Activated T-cell treated with anti-CD3 and anti-CD28 coated beads, Interleukin-2, amount 50 U/mL, for 4 hours (primary cell): ENCODE data around the gene EPB41L2. TPM values are rescaled to one million over a fixed set of nuclear protein-coding genes. Genes with fewer than 3 reads are reported as not detected.
A peak's percentile ranks its signal among the peaks of the same experiment; 100 is the strongest.

Experiments
- ATAC-seq, 2 donors: fragments of 200-7000 bp; cut with Tn5 transposase; one replicate each; pipeline ENCODE4 v1.10.0; 2021
- DNase-seq: peaks from one replicate; pipeline ENCODE4 v3.0.0-alpha.2; 2020
- H3K27me3 Mint-ChIP-seq: one replicate; pipeline ENCODE4 v1.8.0; 2021; ENCODE audit warnings: low read depth, mixed read lengths
- H3K36me3 Mint-ChIP-seq: one replicate; pipeline ENCODE4 v1.8.0; 2022; ENCODE audit warnings: mixed read lengths; ENCODE audit not compliant: insufficient read depth
- H3K4me1 Mint-ChIP-seq: one replicate; pipeline ENCODE4 v1.8.0; 2021; ENCODE audit warnings: low read depth, mixed read lengths
- H3K4me3 Mint-ChIP-seq: one replicate; pipeline ENCODE4 v1.8.0; 2021; ENCODE audit warnings: mild to moderate bottlenecking, moderate library complexity, mixed read lengths
- H3K9me3 Mint-ChIP-seq: one replicate; pipeline ENCODE4 v1.8.0; 2021; ENCODE audit warnings: mixed read lengths
- total RNA-seq, 3 donors: library from RNA; stranded (reverse); gene quantifications; one replicate each; pipeline ENCODE4 v1.2.1, GENCODE V29; 2021

EPB41L2 gene
- total RNA-seq, 3 donors from 2014 or later, result 11.7 to 18.0 (median 15.3) TPM

DNA sequence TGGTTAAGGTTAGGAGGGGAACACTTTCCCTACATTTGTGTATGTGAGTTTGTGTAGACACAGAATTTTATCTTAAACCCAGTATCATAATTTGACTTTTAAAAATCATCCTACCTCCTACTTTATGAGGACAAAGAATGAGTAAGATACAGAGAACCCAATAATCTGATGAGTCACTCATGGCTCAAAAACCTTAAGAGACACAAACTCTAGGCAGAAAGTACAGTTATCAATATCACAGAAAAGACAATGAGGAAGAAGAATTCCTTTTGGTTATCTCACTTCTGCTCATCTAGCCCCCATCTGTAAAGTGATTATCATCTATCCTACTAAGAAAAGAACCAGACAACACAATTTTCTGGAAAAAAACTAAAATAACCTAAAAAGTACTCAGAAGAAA is 87.7 kb downstream of the EPB41L2 start:
- H3K36me3 Mint-ChIP-seq, result no peaks in the 10 kb centered on the region
- DNase-seq (no peak), ATAC-seq (no peak)
- no peak overlapping the region for H3K4me3 Mint-ChIP-seq
- peaks cover 4% of the 10 kb centered on the region for H3K4me1 Mint-ChIP-seq
- H3K9me3 Mint-ChIP-seq, result no peaks in the 10 kb centered on the region
- no peaks in the 10 kb centered on the region for H3K27me3 Mint-ChIP-seq

DNA sequence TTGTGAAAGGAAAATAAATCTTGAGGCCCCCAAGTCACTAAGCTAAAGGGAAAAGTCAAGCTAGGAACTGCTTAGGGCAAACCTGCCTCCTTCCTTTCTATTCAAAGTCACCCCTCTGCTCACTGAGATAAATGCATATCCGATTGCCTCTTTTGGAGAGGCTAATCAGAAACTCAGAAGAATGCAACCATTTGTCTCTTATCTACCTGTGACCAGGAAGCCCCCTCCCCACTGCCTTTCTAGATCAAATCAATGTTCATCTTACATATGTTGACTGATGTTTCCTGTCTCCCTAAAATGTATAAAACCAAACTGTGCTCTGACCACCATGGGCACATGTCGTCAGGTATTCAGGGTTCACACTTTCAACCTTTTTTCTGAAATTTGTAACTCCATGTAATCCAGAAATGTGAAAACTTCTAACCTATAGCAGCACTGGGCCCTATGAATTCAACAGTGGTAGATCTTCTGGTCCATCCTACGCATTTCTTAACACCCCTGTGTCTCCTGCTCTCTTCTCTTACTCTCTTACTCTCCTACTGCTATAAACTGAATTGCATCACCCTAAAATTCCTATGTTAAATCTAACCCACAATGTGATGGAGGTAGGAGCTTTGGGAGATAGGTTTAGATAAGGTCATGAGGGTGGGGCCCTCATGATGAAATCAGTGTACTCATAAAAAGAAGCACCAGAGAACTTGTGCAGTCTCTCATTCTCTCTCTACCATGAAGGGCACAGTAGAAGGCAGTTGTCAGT is 89.3 kb downstream of the EPB41L2 start:
- no peaks in the 10 kb centered on the region for H3K36me3 Mint-ChIP-seq
- H3K4me1 Mint-ChIP-seq, result peaks cover 3% of the 10 kb centered on the region
- no peaks in the 10 kb centered on the region for H3K27me3 Mint-ChIP-seq

DNA sequence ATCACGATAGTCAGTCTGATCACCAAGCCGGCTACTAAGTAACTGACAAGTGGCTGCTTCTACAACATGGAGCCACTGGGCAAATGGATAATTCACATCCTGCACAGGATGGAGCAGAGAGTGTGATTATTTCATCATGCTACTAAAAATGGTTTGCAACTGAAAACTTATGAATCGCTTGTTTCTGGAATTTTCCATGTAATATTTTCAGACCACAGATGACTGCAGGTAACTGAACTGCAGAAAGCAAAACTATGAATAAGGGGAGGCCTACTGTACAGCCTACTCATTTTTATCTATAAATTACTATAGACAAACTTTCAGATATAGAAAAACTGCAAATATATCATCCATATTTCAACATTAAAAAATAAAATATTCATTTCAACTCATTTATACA is 91.5 kb downstream of the EPB41L2 start:
- Mint-ChIP-seq H3K4me1 (peaks cover 3% of the 10 kb centered on the region), H3K4me3 (no peak overlapping the region)
- ATAC-seq, result peak in 1 of 2 donors; percentile 38

More for the DNA sequence above, 89.3 kb downstream of the EPB41L2 start:
- Mint-ChIP-seq H3K4me3 (no peak overlapping the region), H3K9me3 (no peaks in the 10 kb centered on the region)
- DNase-seq (no peak), ATAC-seq (no peak)

DNA sequence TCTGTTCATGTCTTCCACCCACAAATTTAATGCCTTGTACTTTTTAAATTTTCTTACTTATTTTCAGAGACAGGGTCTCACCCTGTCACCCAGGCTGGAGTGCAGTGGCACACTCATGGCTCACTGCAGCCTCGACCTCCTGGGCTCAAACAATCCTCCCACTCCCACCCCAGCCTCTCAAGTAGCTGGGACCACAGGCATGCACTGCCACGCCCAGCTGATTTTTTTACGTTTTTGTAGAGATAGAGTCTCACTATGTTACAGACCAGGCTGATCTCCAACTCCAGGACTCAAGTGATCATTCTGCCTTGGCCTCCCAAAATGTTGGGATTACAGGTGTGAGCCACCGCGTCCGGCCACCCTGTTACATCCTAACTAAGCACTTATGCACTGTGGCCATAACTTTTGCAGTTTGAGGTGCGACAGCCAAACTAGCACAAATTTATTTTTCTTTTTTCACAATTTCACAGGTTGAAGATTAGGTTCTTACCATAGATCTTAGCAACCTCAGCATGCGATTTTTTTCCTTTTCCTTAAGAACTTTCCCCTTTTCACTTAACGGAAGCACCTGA is 92.1 kb downstream of the EPB41L2 start:
- Mint-ChIP-seq H3K4me3 (no peak overlapping the region), H3K4me1 (peaks cover 3% of the 10 kb centered on the region), H3K27me3 (no peaks in the 10 kb centered on the region), H3K9me3 (no peaks in the 10 kb centered on the region), H3K36me3 (no peaks in the 10 kb centered on the region)
- DNase-seq, result no peak
- no peak for ATAC-seq

More for the DNA sequence above, 91.5 kb downstream of the EPB41L2 start:
- Mint-ChIP-seq H3K27me3 (no peaks in the 10 kb centered on the region), H3K9me3 (no peaks in the 10 kb centered on the region), H3K36me3 (no peaks in the 10 kb centered on the region)
- DNase-seq, result no peak

DNA sequence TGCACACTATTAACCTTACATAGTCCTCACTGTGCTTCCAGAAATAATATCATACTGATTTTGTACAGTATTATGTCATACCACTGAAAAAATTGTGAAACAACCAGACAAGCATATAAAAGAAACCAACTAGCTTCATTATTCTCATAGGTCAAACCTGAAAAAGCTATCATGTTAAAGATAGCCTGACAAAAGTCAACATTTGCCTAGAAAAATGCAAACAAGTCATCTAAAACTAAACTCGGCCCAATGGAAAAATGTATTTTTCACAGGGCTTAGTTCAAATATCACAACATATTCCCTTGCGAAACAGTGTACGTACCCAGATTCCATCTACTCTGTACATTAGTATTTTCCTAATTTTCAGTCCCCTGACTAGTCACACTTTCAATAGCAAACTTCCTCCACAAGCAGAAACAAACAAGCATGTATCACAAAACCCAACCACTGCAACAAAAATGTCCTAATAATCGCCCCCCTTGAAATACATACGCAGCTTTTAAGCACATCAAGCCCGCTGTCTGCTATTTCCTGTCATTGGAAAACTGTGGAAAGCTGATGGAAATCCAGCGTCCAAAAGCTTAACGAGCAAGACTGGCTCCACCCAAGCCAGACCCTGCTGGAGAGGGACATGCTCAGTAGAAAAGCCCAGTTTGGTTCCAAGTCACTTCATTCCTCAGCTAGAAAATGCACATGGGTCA is 93.1 kb downstream of the EPB41L2 start:
- H3K4me3 Mint-ChIP-seq, result no peak overlapping the region
- DNase-seq (no peak), ATAC-seq (no peak)
- H3K9me3 Mint-ChIP-seq, result no peaks in the 10 kb centered on the region
- H3K27me3 Mint-ChIP-seq, result no peaks in the 10 kb centered on the region
- H3K4me1 Mint-ChIP-seq, result peaks cover 3% of the 10 kb centered on the region
- no peaks in the 10 kb centered on the region for H3K36me3 Mint-ChIP-seq

DNA sequence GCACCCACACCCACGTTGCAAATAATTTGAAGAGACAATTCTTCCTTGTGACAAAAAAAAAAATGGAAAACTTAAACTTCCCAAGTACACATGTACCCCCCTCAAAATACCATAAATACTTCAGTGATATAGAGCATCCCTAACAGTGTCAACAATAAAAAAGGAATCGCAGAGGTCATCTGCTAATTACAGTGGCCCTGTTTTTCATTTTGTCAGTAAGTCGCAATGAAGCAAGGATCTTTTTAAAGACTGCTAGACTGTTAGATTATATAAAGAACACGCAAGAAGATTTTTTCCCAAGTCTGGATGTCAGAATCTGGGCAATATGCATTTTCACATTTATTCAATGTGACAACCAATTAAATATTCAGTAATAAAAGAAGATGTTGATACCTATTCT is 93.9 kb downstream of the EPB41L2 start:
- no peak overlapping the region for H3K4me3 Mint-ChIP-seq
- no peaks in the 10 kb centered on the region for H3K36me3 Mint-ChIP-seq
- peaks cover 3% of the 10 kb centered on the region for H3K4me1 Mint-ChIP-seq
- ATAC-seq (no peak), DNase-seq (no peak)
- H3K9me3 Mint-ChIP-seq, result no peaks in the 10 kb centered on the region
- no peaks in the 10 kb centered on the region for H3K27me3 Mint-ChIP-seq

DNA sequence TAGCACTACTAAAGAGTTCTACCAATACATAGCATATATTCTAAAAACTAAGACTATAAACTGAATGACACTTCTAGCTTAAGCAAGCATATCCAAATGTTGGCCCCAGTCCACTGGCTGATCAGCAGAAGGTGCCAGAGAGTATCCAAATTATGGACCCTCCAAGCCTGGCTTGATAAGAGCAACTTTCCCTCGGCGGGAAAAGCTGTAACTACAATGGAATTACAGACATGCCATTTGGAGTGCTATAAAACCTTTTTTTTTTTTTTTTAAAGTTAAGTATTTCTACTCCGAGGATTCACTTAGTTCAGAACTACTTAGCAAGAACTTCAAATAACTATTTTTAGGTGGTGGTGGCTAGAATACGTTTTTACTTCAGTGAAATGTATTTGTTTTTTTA is 94.6 kb downstream of the EPB41L2 start:
- DNase-seq (no peak), ATAC-seq (no peak)
- Mint-ChIP-seq H3K4me3 (no peak overlapping the region), H3K27me3 (no peaks in the 10 kb centered on the region), H3K36me3 (no peaks in the 10 kb centered on the region), H3K4me1 (peaks cover 3% of the 10 kb centered on the region), H3K9me3 (no peaks in the 10 kb centered on the region)

DNA sequence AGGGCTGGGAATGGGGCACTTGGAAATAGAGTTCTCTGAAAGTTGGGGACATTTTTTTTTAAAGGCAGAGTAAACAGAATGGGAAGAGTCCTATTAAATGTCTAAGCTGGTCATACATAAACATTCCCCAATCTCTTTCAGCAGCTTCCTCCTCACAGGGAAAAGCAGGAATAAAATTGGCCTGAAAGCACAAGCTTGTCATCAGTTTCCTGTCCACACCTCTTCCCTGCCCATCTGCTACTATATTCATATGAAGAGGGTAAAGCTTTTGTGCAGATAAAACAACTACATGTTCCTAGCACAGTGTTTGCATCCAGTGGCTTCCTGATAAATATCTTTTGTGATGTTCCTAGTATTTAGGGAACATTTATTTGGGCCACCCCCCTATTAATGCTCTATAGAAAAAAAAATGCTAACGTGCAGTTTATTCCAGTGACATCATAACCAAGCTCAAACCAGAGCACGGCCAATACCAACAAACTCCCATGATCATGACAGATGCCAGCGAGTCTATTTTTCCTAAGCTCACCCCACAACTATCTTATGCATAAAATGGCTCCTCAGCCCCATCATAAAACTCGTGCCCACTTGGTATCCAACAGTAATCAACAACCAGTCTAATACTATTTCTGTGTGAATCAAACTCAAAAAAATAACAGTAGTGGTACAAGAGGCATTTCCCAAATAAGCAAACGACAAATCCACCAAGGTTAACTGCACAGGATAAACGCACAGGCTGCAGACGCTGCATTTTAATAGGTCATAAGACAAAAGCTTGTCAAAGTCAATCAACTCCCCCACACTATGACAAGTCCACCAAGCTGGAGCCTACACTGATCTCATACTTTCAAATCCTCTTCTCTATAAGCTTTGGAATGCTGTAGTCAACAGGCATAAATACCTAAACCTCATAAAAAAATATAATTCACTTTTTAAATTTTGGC is 95.3 kb downstream of the EPB41L2 start:
- H3K9me3 Mint-ChIP-seq, result no peaks in the 10 kb centered on the region
- no peak for DNase-seq
- no peak overlapping the region for H3K4me3 Mint-ChIP-seq
- H3K27me3 Mint-ChIP-seq, result no peaks in the 10 kb centered on the region
- H3K36me3 Mint-ChIP-seq, result no peaks in the 10 kb centered on the region
- peaks cover 3% of the 10 kb centered on the region for H3K4me1 Mint-ChIP-seq
- no peak for ATAC-seq

DNA sequence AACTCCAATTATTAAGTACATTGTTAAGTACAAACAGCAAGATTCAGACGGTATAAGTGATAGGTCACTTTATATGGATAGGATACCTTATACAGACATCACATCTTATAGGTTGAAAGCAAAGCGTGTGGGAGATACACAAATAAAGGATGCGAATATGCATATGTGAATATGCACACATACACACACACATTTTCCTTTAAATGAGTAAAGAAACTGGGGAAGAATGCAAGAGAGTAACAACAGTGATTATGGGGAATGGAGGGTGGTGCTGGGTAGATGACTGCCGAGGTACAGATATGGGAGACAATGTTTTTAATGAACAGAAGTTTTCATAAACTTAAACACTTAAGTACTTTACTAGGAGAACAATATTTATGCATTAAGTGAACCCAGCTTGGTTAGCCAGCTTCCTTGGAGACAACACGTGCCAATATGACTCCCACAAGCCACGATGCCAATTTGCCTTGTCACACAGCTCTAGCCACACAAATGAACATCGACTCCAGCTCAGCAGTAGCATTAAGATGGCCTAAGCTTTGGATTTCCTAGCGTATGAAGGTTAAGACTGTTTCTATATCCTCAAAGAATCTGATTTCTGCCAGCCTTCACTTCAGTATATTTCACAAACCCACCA is 96.6 kb downstream of the EPB41L2 start:
- no peak overlapping the region for H3K4me3 Mint-ChIP-seq
- ATAC-seq, result no peak
- H3K9me3 Mint-ChIP-seq, result no peaks in the 10 kb centered on the region
- no peaks in the 10 kb centered on the region for H3K27me3 Mint-ChIP-seq
- H3K4me1 Mint-ChIP-seq, result peaks cover 3% of the 10 kb centered on the region
- no peaks in the 10 kb centered on the region for H3K36me3 Mint-ChIP-seq
- no peak for DNase-seq

DNA sequence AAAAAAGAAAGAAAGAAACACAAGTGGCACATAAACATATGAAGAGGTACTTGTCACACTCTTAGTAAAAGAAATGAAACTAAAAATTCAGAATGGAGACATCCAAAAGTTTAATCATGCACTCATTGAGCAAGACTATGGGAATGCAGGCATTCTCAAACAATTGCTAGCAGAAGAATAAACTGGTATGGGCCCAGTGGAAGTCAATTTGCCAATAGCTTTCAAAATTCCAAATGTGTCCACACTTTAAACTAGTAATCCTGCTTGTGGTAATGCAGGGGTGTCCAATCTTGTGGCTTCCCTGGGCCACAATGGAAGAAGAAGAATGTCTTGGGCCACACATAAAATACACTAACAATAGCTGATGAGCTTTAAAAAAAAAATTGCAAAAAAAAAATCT is 97.4 kb downstream of the EPB41L2 start:
- DNase-seq (no peak), ATAC-seq (no peak)
- Mint-ChIP-seq H3K4me3 (no peak overlapping the region), H3K4me1 (no peaks in the 10 kb centered on the region), H3K9me3 (no peaks in the 10 kb centered on the region), H3K27me3 (no peaks in the 10 kb centered on the region), H3K36me3 (no peaks in the 10 kb centered on the region)

DNA sequence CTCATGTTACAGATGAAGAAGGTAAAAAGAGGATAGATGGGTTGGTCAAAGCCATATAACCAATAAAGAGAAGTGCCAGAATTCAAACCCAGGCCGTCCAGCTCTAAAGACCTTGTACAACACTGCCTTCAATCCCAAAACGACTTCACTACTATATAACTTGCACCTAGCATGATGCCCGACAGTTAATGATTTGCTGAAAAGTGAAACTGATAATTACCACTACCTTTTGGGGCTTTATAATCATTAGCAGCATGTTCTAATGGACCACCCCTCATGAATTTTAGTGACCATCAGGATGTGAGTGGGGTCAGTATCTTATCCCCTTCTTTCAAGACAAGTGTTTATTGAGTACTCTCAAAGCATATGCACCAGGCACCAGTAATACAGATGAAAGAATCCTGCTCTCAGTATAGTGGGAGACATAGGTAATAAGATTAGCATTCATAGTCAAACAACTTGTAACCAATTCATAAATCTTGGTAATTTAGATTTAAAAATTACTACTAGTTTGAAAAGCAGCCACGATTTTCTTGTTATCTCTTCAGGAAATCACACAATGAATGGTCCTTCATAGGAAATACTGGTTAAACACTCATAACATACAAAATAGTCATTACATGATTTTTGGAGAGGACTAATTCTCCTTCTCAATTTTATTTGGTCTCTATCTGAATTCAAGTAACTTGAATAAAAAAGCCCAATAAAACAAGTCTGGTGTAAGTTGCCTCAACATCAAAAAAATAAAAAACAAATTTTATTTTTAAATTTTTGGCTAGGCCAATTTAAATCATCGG is 98.0 kb downstream of the EPB41L2 start:
- Mint-ChIP-seq H3K4me1 (no peaks in the 10 kb centered on the region), H3K36me3 (no peaks in the 10 kb centered on the region), H3K9me3 (no peaks in the 10 kb centered on the region), H3K4me3 (no peak overlapping the region), H3K27me3 (no peaks in the 10 kb centered on the region)
- no peak for DNase-seq
- ATAC-seq, result no peak

DNA sequence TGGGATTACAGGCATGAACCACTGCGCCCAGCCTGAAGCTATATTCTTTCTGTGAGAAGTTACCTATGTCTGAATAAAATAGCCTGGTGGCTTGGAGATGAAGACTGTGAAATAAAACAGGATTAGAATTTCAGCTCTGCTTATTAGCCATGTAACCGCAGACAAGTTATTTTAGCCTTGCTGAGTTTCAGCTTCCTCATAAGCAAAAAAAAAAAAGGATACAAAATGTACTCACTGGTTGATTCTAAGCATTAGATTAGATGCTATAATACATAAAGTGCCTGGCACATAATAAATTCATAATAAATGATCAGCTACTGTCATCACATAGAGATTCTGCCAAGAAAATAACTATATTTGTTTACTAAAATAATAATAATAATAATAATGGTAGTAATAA is 98.8 kb downstream of the EPB41L2 start:
- Mint-ChIP-seq H3K4me3 (no peak overlapping the region), H3K36me3 (no peaks in the 10 kb centered on the region), H3K9me3 (no peaks in the 10 kb centered on the region), H3K4me1 (no peaks in the 10 kb centered on the region), H3K27me3 (no peaks in the 10 kb centered on the region)
- DNase-seq, result no peak
- ATAC-seq, result no peak

DNA sequence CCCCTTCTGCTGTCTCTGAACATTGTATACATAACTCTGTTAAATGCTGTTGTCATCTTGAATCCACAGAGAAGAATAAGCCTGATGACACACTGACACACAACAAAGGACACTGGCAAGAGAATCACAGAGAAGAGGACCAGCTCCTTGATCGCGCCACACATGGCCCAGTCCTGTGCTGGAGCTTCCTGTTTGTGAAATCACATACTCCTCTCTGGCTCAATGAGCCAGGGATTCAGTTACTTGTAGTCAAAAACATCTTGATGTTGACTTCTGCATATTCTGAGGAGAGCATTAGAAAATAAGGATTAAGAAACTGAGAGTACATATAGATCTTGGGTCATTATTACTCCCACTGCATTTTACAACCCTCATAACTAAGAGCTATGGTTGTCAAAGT is 100.1 kb downstream of the EPB41L2 start:
- no peaks in the 10 kb centered on the region for H3K27me3 Mint-ChIP-seq
- H3K36me3 Mint-ChIP-seq, result no peaks in the 10 kb centered on the region
- ATAC-seq, result no peak
- no peak overlapping the region for H3K4me3 Mint-ChIP-seq
- no peak for DNase-seq
- H3K9me3 Mint-ChIP-seq, result no peaks in the 10 kb centered on the region
- H3K4me1 Mint-ChIP-seq, result no peaks in the 10 kb centered on the region
